Measurements from ENCODE around the gene ZNF526. TPM values are rescaled to one million over a fixed set of nuclear protein-coding genes. Genes with fewer than 3 reads are reported as not detected.

ZNF526 gene
- polyA plus RNA-seq, 1 experiment = 5.9 TPM

- POLR2A ChIA-PET = no interaction called here
- Histone ChIP-seq H3K27me3 (ENCODE audit: control insufficient read depth, insufficient read depth, low read length) (no peaks in the 10 kb centered on the region), H3K4me3 (ENCODE audit: low read depth, low read length) (no peak overlapping the region), H3K36me3 (ENCODE audit: control insufficient read depth, insufficient read depth, low read length) (peaks cover 12% of the 10 kb centered on the region)
- CTCF ChIA-PET = interaction anchor here (0.7 to 4.5 kb wide), 3 partner anchors 31 to 47 kb away, joined by 4 to 42 read pairs (median 4); no protein-coding TSS in a partner anchor
- DNase-seq (ENCODE audit: low read depth) = no peak
- no peak for TF ChIP-seq CTCF (IDR thresholded peaks at IDR 0.05; ENCODE audit: insufficient read depth, low read depth, low read length)
Measured at GRCh38 chr19:42249149-42249750, 29.1 kb downstream of the ZNF526 start.

GRCh38 chr19:42249769-42250168, 29.7 kb downstream of the ZNF526 start:
- no peak for DNase-seq (ENCODE audit: low read depth)
- no peak for TF ChIP-seq CTCF (IDR thresholded peaks at IDR 0.05; ENCODE audit: insufficient read depth, low read depth, low read length)
- no peak overlapping the region for H3K4me3 ChIP-seq (ENCODE audit: low read depth, low read length)
- ChIA-PET POLR2A (no interaction called here), CTCF (interaction anchor here (4.5 kb wide), 1 partner anchor 30 kb away, joined by 42 read pairs; no protein-coding TSS in a partner anchor)
- H3K27me3 ChIP-seq (ENCODE audit: control insufficient read depth, insufficient read depth, low read length) = no peaks in the 10 kb centered on the region
- H3K36me3 ChIP-seq (ENCODE audit: control insufficient read depth, insufficient read depth, low read length) = peaks cover 12% of the 10 kb centered on the region

GRCh38 chr19:42250183-42250665, 30.1 kb downstream of the ZNF526 start:
- no peaks in the 10 kb centered on the region for H3K27me3 ChIP-seq (ENCODE audit: control insufficient read depth, insufficient read depth, low read length)
- ChIA-PET CTCF (interaction anchor here (0.9 to 4.5 kb wide), 3 partner anchors 30 to 169 kb away, joined by 4 to 42 read pairs (median 5); no protein-coding TSS in a partner anchor), POLR2A (interaction anchor here (0.7 kb wide), 1 partner anchor 7 kb away, joined by 8 read pairs; no protein-coding TSS in a partner anchor)
- H3K36me3 ChIP-seq (ENCODE audit: control insufficient read depth, insufficient read depth, low read length) = peaks cover 12% of the 10 kb centered on the region
- no peak for DNase-seq (ENCODE audit: low read depth)
- TF ChIP-seq CTCF (IDR thresholded peaks at IDR 0.05; ENCODE audit: insufficient read depth, low read depth, low read length) = no peak
- no peak overlapping the region for H3K4me3 ChIP-seq (ENCODE audit: low read depth, low read length)

- no peak for TF ChIP-seq CTCF (IDR thresholded peaks at IDR 0.05; ENCODE audit: insufficient read depth, low read depth, low read length)
- ChIA-PET CTCF (interaction anchor here (0.9 to 4.5 kb wide), 5 partner anchors 29 to 170 kb away, joined by 4 to 42 read pairs (median 7); no protein-coding TSS in a partner anchor), POLR2A (interaction anchor here (0.7 kb wide), 1 partner anchor 8 kb away, joined by 8 read pairs; no protein-coding TSS in a partner anchor)
- Histone ChIP-seq H3K27me3 (ENCODE audit: control insufficient read depth, insufficient read depth, low read length) (no peaks in the 10 kb centered on the region), H3K36me3 (ENCODE audit: control insufficient read depth, insufficient read depth, low read length) (peaks cover 12% of the 10 kb centered on the region), H3K4me3 (ENCODE audit: low read depth, low read length) (0 out of 2 replicates have a peak overlapping the region, but pooled peaks have one; percentile 4)
- no peak for DNase-seq (ENCODE audit: low read depth)
Measured at GRCh38 chr19:42250666-42251531, 30.8 kb downstream of the ZNF526 start.
